Tibial artery (tissue), 4 donors: ENCODE data around the gene GOLGA6L22.
A peak's percentile ranks its signal among the peaks of the same experiment; 100 is the strongest.
"Not testable (repeated sequence)": the region's sequence is repeated elsewhere in the genome, so short reads cannot be mapped to it uniquely, and the experiment has no call there.

ENCODE experiments used
- DNase-seq, 2 donors: peaks; one replicate each; pipeline ENCODE4 v3.0.0-alpha.2; 2019
- H3K27ac ChIP-seq, 2 donors: fragments of 200-600 bp; sonication (generic) in 1 of 2; 1 replicate in 1 of 2; 2 replicates in 1 of 2; pipeline ENCODE4 v1.5.1; 2018 to 2019; ENCODE audit warnings: mild to moderate bottlenecking in 1 of 2
- H3K27me3 ChIP-seq, 2 donors: fragments of 200-600 bp; sonication (generic) in 1 of 2; one replicate each; pipeline versions ENCODE4 v1.5.1 to v1.6.0; 2016 to 2019
- H3K36me3 ChIP-seq, 3 donors: fragments of 200-600 bp; sonication (generic) in 2 of 3; one replicate each; pipeline ENCODE4 v1.5.1; 2016 to 2019; ENCODE audit warnings: mild to moderate bottlenecking in 2 of 3
- H3K4me1 ChIP-seq, 4 donors: fragments of 200-600 bp; sonication (generic) in 2 of 4; 1 replicate in 3 of 4; 2 replicates in 1 of 4; pipeline ENCODE4 v1.5.1; 2016 to 2019
- H3K4me3 ChIP-seq, 2 donors: fragments of 200-600 bp; sonication (generic) in 1 of 2; 1 replicate in 1 of 2; 2 replicates in 1 of 2; pipeline ENCODE4 v1.5.1; 2018 to 2019; ENCODE audit warnings: mild to moderate bottlenecking in 2 of 2
- H3K9me3 ChIP-seq, 3 donors: fragments of 200-600 bp; sonication (generic) in 1 of 3; one replicate each; pipeline ENCODE4 v1.5.1; 2016 to 2019
- intact Hi-C: fragments of 100-400 bp; cut with DNase I; formaldehyde crosslinking; loops from one replicate; pipeline ENCODE4 v1.15.0; 2023; ENCODE audit warnings: low total_unique reads

GOLGA6L22 gene

GRCh38 chr15:22458603-22459002 lies at the start of gene GOLGA6L22:
GOLGA6L22 (plus strand) TSS chr15:22458903; CDS start chr15:22458994, 91 bp downstream.
- H3K9me3 ChIP-seq, intact Hi-C loops, DNase-seq, H3K36me3 ChIP-seq, H3K27me3 ChIP-seq, H3K4me1 ChIP-seq, H3K27ac ChIP-seq, H3K4me3 ChIP-seq: not testable (repeated sequence)

- H3K27me3 ChIP-seq, DNase-seq, H3K36me3 ChIP-seq, intact Hi-C loops, H3K9me3 ChIP-seq, H3K4me1 ChIP-seq, H3K4me3 ChIP-seq, H3K27ac ChIP-seq: not testable (repeated sequence)
These were observed 41.4 kb upstream of the GOLGA6L22 start for GRCh38 chr15:22417288-22417687.

GRCh38 chr15:22417795-22418194 lies 40.9 kb upstream of the GOLGA6L22 start:
- intact Hi-C loops, H3K27me3 ChIP-seq, H3K9me3 ChIP-seq, H3K4me1 ChIP-seq, DNase-seq, H3K4me3 ChIP-seq, H3K36me3 ChIP-seq, H3K27ac ChIP-seq: not testable (repeated sequence)

- H3K4me3 ChIP-seq, H3K4me1 ChIP-seq, intact Hi-C loops, H3K36me3 ChIP-seq, H3K27ac ChIP-seq, DNase-seq, H3K27me3 ChIP-seq, H3K9me3 ChIP-seq: not testable (repeated sequence)
These were observed 40.5 kb upstream of the GOLGA6L22 start for GRCh38 chr15:22418212-22418611.

- H3K27ac ChIP-seq, H3K27me3 ChIP-seq, H3K9me3 ChIP-seq, H3K4me1 ChIP-seq, H3K36me3 ChIP-seq, intact Hi-C loops: not testable (repeated sequence)
- peak overlapping the region in 1 of 2 donors; percentile 31 for H3K4me3 ChIP-seq
- peak in 1 of 2 donors; percentile 7 for DNase-seq
These were observed 40.0 kb upstream of the GOLGA6L22 start for GRCh38 chr15:22418666-22419065.

- H3K36me3 ChIP-seq, intact Hi-C loops, H3K4me3 ChIP-seq, H3K4me1 ChIP-seq, H3K9me3 ChIP-seq, H3K27me3 ChIP-seq, DNase-seq, H3K27ac ChIP-seq: not testable (repeated sequence)
These were observed 38.4 kb upstream of the GOLGA6L22 start for GRCh38 chr15:22420340-22420739.

GRCh38 chr15:22429426-22429825 lies 29.3 kb upstream of the GOLGA6L22 start:
- H3K9me3 ChIP-seq, H3K27ac ChIP-seq, H3K36me3 ChIP-seq, H3K27me3 ChIP-seq, H3K4me1 ChIP-seq, intact Hi-C loops, H3K4me3 ChIP-seq: not testable (repeated sequence)
- peak in 1 of 2 donors; percentile 8 for DNase-seq

- H3K4me1 ChIP-seq, H3K36me3 ChIP-seq, intact Hi-C loops, H3K4me3 ChIP-seq, H3K27ac ChIP-seq, H3K27me3 ChIP-seq, H3K9me3 ChIP-seq: not testable (repeated sequence)
- DNase-seq: peak in 1 of 2 donors; percentile 8
These were observed 27.0 kb upstream of the GOLGA6L22 start for GRCh38 chr15:22431687-22432086.

- H3K4me1 ChIP-seq, intact Hi-C loops, H3K36me3 ChIP-seq, H3K27me3 ChIP-seq, H3K9me3 ChIP-seq: not testable (repeated sequence)
- peak overlapping the region; percentile 41 to 63 for H3K27ac ChIP-seq
- peak overlapping the region; percentile 50 to 52 for H3K4me3 ChIP-seq
- DNase-seq: peak; percentile 62 to 88
These were observed 35.9 kb downstream of the GOLGA6L22 start for GRCh38 chr15:22494490-22495113.

GRCh38 chr15:22497200-22497599 lies 38.5 kb downstream of the GOLGA6L22 start:
- intact Hi-C loops, H3K27ac ChIP-seq, H3K9me3 ChIP-seq, H3K4me1 ChIP-seq, DNase-seq, H3K36me3 ChIP-seq, H3K27me3 ChIP-seq, H3K4me3 ChIP-seq: not testable (repeated sequence)

- H3K9me3 ChIP-seq, DNase-seq, intact Hi-C loops, H3K36me3 ChIP-seq, H3K27ac ChIP-seq, H3K27me3 ChIP-seq, H3K4me3 ChIP-seq, H3K4me1 ChIP-seq: not testable (repeated sequence)
These were observed 39.7 kb downstream of the GOLGA6L22 start for GRCh38 chr15:22498220-22498925.

- H3K4me1 ChIP-seq, H3K4me3 ChIP-seq, intact Hi-C loops, H3K9me3 ChIP-seq, H3K27me3 ChIP-seq, H3K27ac ChIP-seq, DNase-seq, H3K36me3 ChIP-seq: not testable (repeated sequence)
These were observed 43.6 kb downstream of the GOLGA6L22 start for GRCh38 chr15:22502272-22502671.

GRCh38 chr15:22506959-22507358 lies 48.3 kb downstream of the GOLGA6L22 start:
- H3K4me3 ChIP-seq, H3K4me1 ChIP-seq, intact Hi-C loops, H3K9me3 ChIP-seq, DNase-seq, H3K36me3 ChIP-seq, H3K27me3 ChIP-seq, H3K27ac ChIP-seq: not testable (repeated sequence)

GRCh38 chr15:22516140-22516539 lies 57.4 kb downstream of the GOLGA6L22 start:
- H3K36me3 ChIP-seq, H3K27ac ChIP-seq, H3K4me3 ChIP-seq, DNase-seq, H3K9me3 ChIP-seq, intact Hi-C loops, H3K27me3 ChIP-seq, H3K4me1 ChIP-seq: not testable (repeated sequence)
